Spleen (tissue), 7 donors: Measurements from ENCODE around the gene SLAMF1.

Experiments used
- POLR2A ChIP-seq, 3 donors: fragments of 450-650 bp; IDR thresholded peaks; one replicate each; pipeline ENCODE4 v1.5.1; 2017; ENCODE audit warnings: antibody characterized with exemption in 3 of 3, mild to moderate bottlenecking in 1 of 3
- POLR2AphosphoS5 ChIP-seq, 3 donors: sonication (generic); formaldehyde crosslinking; IDR thresholded peaks; one replicate each; pipeline ENCODE4 v1.5.1; 2017; ENCODE audit warnings: antibody characterized with exemption in 3 of 3
- TF ChIP-seq, protein P1 (sequence below), 11 experiments: fragments of 200-600 bp in 7 of 11; fragments of 450-650 bp in 4 of 11; sonication (generic) in 4 of 11; IDR thresholded peaks in 8 of 11; conservative IDR thresholded peaks in 3 of 11; 1 replicate in 7 of 11; 2 replicates in 4 of 11; pipeline versions ENCODE4 v1.4.0 to v1.8.0; 2016 to 2021; ENCODE audit warnings: antibody characterized with exemption in 11 of 11, inconsistent platforms in 4 of 11, mild to moderate bottlenecking in 1 of 11
- donor health status: DM: no; HTN: no; CAD: no; lungs with moderate emphysema.
- donor health status: DM: no; HTN: no; CAD: no.
- donor health status: DM: no; HTN: no; CAD: no.

DNA sequence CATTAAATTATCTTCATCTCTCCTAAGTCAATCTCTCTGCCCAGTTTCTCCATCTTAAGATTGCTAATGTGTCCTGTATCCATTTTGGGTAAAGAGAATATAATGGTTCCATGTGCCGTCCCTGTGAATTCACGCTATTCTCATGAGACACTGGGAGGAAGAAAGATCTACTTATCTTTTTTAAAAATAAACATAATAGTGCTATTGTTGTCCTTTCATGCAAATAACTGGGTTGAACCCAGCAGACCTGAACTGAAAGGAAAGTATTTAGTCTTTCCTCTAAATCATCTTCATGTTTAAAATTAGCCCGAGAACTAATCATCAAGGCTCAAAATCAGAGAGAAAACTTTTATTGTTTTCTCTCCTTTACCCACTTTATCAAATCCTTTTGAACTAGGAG lies 22.4 kb downstream of the SLAMF1 start:
- TF ChIP-seq, protein P1, sequence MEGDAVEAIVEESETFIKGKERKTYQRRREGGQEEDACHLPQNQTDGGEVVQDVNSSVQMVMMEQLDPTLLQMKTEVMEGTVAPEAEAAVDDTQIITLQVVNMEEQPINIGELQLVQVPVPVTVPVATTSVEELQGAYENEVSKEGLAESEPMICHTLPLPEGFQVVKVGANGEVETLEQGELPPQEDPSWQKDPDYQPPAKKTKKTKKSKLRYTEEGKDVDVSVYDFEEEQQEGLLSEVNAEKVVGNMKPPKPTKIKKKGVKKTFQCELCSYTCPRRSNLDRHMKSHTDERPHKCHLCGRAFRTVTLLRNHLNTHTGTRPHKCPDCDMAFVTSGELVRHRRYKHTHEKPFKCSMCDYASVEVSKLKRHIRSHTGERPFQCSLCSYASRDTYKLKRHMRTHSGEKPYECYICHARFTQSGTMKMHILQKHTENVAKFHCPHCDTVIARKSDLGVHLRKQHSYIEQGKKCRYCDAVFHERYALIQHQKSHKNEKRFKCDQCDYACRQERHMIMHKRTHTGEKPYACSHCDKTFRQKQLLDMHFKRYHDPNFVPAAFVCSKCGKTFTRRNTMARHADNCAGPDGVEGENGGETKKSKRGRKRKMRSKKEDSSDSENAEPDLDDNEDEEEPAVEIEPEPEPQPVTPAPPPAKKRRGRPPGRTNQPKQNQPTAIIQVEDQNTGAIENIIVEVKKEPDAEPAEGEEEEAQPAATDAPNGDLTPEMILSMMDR (IDR thresholded peaks at IDR 0.05 in 8 of 11, conservative IDR thresholded peaks at IDR 0.05 in 3 of 11): no peak
- TF ChIP-seq POLR2AphosphoS5 (IDR thresholded peaks at IDR 0.05) (no peak), POLR2A (IDR thresholded peaks at IDR 0.05) (no peak)
